Tibial nerve (tissue), 3 donors: ENCODE measurements around the gene MEIS1.

Experiments used
- POLR2A ChIP-seq, 2 donors: fragments of 450-650 bp; IDR thresholded peaks; one replicate each; pipeline ENCODE4 v1.6.1; 2017; ENCODE audit warnings: antibody characterized with exemption in 2 of 2, mild to moderate bottlenecking in 2 of 2, moderate library complexity in 2 of 2
- TF ChIP-seq, protein P1 (sequence below), 5 experiments: fragments of 200-600 bp in 3 of 5; fragments of 450-650 bp in 2 of 5; sonication (generic) in 3 of 5; IDR thresholded peaks; one replicate each; pipeline ENCODE4 v1.5.1; 2016 to 2019; ENCODE audit warnings: antibody characterized with exemption in 5 of 5, mild to moderate bottlenecking in 3 of 5, moderate library complexity in 2 of 5

DNA sequence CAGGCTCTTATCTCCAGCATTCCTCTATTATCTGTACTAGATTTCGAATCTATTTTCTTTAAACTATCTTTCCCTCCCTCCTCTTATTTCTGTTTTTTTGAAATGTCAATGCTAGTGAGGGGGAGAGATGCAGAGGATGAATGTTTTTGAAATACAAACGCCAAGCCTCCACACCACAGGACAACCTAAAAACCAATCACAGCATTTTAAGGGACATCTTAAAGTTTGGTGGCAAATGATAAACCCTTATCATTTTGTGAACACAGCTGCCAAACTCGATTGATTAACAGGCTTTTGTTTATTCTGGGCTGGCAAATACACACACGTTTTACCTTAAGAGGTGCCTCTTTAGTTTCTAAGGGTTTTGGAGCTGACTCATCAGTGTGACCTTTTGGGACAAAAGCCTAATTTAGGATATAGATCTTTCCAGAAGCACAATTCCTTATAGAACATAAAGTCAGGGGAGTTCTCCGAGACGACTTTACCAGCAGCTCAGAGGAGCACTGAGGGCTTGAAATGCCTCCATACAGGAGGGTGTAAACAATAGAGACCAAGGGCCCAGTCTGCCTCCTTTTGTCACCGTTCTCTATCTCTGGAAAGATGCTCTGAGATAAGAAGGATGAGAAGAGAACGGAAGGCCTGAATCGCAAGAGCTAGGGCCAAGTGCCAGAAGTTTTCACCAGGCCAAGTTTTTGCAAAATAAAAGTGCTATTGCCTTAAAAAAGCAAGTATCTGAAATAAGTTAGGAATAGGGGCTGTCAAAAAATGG, 4.2 kb upstream of the MEIS1 start:
- TF ChIP-seq, protein P1, sequence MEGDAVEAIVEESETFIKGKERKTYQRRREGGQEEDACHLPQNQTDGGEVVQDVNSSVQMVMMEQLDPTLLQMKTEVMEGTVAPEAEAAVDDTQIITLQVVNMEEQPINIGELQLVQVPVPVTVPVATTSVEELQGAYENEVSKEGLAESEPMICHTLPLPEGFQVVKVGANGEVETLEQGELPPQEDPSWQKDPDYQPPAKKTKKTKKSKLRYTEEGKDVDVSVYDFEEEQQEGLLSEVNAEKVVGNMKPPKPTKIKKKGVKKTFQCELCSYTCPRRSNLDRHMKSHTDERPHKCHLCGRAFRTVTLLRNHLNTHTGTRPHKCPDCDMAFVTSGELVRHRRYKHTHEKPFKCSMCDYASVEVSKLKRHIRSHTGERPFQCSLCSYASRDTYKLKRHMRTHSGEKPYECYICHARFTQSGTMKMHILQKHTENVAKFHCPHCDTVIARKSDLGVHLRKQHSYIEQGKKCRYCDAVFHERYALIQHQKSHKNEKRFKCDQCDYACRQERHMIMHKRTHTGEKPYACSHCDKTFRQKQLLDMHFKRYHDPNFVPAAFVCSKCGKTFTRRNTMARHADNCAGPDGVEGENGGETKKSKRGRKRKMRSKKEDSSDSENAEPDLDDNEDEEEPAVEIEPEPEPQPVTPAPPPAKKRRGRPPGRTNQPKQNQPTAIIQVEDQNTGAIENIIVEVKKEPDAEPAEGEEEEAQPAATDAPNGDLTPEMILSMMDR (IDR thresholded peaks at IDR 0.05) = no peak
- no peak for TF ChIP-seq POLR2A (IDR thresholded peaks at IDR 0.05)
